Measurements from ENCODE around the gene MDH1. TPM values are rescaled to one million over a fixed set of nuclear protein-coding genes. Genes with fewer than 3 reads are reported as not detected.

Gene MDH1
- total and polyA plus RNA-seq, 9 of the 15 experiments (the other 6 are each of a cell fraction or from before 2014, with no cell fraction given): 191 to 1,225 (median 284) TPM

DNA sequence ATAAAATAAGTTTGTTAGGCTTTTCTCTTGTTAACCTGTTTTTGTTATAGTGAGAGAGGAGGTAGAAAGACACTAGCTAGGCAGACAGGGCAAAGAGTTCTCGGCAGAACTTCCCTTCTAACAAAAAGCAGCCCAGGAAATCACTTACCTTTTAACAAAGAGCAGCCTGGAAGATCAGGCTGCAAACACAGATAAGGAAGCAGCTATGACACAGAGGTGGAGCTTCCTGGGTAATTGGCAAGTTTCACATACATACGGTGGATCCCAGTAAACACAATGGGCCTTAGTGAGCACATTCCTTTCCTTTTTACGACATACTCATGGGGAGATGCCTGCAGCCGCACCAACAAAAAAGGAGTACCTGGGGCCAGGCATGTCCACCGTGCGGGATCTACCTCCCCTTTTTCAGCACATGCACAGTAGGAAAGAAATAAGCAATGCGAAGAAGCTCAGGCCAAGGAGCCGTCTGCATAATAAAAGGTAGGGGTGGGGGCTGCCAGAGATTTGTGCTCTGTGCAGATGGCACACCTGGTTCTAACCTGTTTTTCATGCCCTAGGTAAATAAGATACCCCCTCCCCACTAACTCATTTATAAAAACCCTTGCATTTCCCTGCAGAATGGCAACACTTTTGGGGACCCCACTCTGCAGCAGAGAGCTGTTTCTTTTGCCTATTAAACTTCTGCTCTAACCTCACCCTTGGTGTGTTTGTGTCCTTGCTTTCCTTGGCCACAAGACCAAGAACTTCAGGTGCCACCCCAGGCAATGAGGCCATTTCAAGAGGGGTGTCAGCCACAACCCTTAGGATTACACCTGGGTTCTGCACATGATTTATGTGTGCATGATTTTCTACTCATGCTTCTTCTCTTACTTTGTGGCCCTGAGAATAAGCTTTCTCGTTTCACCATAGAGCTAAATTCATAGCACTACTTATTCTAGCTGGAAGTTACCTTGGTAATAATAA is 26.5 kb downstream of the MDH1 start (continued):
- TF ChIP-seq SAFB2 (IDR thresholded peaks at IDR 0.05; ENCODE audit: borderline replicate concordance, low read depth, low read length, severe bottlenecking) (no peak), ZNF253 (CRISPR knock-in tag; conservative IDR thresholded peaks at IDR 0.05) (no peak), ZNF124 (CRISPR knock-in tag; IDR thresholded peaks at IDR 0.05) (no peak), L3MBTL2 (IDR thresholded peaks at IDR 0.05) (0 out of 2 replicates have a peak, but pooled peaks have one; percentile 14), HDGF (IDR thresholded peaks at IDR 0.05) (no peak), GATA2 (CRISPR knock-in tag; IDR thresholded peaks at IDR 0.05) (peak; percentile 37; the same call in 1 of the 2 replicates), CREBBP (IDR thresholded peaks at IDR 0.05; ENCODE audit: low read depth, low read length) (no peak), MEF2D (tag; conservative IDR thresholded peaks at IDR 0.05; ENCODE audit: low read depth) (no peak), ARID1B (IDR thresholded peaks at IDR 0.05) (peak; percentile 53), COPS2 (conservative IDR thresholded peaks at IDR 0.05) (no peak), TEAD4 (IDR thresholded peaks at IDR 0.05; ENCODE audit: low read length) (peak; percentile 54), TEAD4 (CRISPR knock-in tag; IDR thresholded peaks at IDR 0.05; ENCODE audit: borderline replicate concordance) (no peak), MCM5 (IDR thresholded peaks at IDR 0.05; ENCODE audit: low read depth) (no peak), CREM (IDR thresholded peaks at IDR 0.05; ENCODE audit: low read depth) (0 out of 2 replicates have a peak, but pooled peaks have one; percentile 22), CTBP1 (IDR thresholded peaks at IDR 0.05; ENCODE audit: borderline replicate concordance) (peak; percentile 26; the same call in 1 of the 2 replicates), PCBP2 (IDR thresholded peaks at IDR 0.05; ENCODE audit: low read depth, low read length, poor library complexity, severe bottlenecking) (no peak), MYNN (IDR thresholded peaks at IDR 0.05) (no peak), MYNN (CRISPR knock-in tag; IDR thresholded peaks at IDR 0.05) (no peak), TAF9B (IDR thresholded peaks at IDR 0.05; ENCODE audit: partially characterized antibody) (no peak)
- TF ChIP-seq, protein P1, sequence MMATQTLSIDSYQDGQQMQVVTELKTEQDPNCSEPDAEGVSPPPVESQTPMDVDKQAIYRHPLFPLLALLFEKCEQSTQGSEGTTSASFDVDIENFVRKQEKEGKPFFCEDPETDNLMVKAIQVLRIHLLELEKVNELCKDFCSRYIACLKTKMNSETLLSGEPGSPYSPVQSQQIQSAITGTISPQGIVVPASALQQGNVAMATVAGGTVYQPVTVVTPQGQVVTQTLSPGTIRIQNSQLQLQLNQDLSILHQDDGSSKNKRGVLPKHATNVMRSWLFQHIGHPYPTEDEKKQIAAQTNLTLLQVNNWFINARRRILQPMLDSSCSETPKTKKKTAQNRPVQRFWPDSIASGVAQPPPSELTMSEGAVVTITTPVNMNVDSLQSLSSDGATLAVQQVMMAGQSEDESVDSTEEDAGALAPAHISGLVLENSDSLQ (IDR thresholded peaks at IDR 0.05): no peak
- TF ChIP-seq, protein P2, sequence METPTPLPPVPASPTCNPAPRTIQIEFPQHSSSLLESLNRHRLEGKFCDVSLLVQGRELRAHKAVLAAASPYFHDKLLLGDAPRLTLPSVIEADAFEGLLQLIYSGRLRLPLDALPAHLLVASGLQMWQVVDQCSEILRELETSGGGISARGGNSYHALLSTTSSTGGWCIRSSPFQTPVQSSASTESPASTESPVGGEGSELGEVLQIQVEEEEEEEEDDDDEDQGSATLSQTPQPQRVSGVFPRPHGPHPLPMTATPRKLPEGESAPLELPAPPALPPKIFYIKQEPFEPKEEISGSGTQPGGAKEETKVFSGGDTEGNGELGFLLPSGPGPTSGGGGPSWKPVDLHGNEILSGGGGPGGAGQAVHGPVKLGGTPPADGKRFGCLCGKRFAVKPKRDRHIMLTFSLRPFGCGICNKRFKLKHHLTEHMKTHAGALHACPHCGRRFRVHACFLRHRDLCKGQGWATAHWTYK (CRISPR knock-in tag; IDR thresholded peaks at IDR 0.05): no peak

Data from K562 (cell line).